Breast epithelium (tissue), 4 donors: ENCODE measurements around the gene RAB14. TPM values are rescaled to one million over a fixed set of nuclear protein-coding genes. Genes with fewer than 3 reads are reported as not detected.
A peak's percentile ranks its signal among the peaks of the same experiment; 100 is the strongest.

Source experiments
- DNase-seq, 2 donors: peaks; one replicate each; pipeline ENCODE4 v3.0.0-alpha.2; 2019; ENCODE audit warnings: low spot score in 2 of 2
- H3K27ac ChIP-seq, 2 donors: fragments of 200-600 bp; sonication (generic) in 1 of 2; one replicate each; pipeline ENCODE4 v1.5.1; 2016 to 2019; ENCODE audit warnings: mild to moderate bottlenecking in 1 of 2
- H3K27me3 ChIP-seq, 2 donors: fragments of 200-600 bp; sonication (generic) in 1 of 2; one replicate each; pipeline versions ENCODE4 v1.5.1 to v1.6.0; 2017 to 2019; ENCODE audit warnings: control low read depth in 1 of 2, mild to moderate bottlenecking in 1 of 2
- H3K36me3 ChIP-seq: fragments of 200-600 bp; one replicate; pipeline ENCODE4 v1.5.1; 2019
- H3K4me1 ChIP-seq, 2 donors: fragments of 200-600 bp; sonication (generic); one replicate each; pipeline ENCODE4 v1.5.1; 2016 to 2019; ENCODE audit warnings: control low read depth in 1 of 2
- H3K4me3 ChIP-seq, 3 donors: fragments of 200-600 bp; sonication (generic); 1 replicate in 2 of 3; 2 replicates in 1 of 3; pipeline ENCODE4 v1.5.1; 2016 to 2019; ENCODE audit warnings: mild to moderate bottlenecking in 3 of 3, moderate library complexity in 2 of 3
- H3K9me3 ChIP-seq, 2 donors: fragments of 200-600 bp; sonication (generic) in 1 of 2; one replicate each; pipeline ENCODE4 v1.5.1; 2016 to 2019; ENCODE audit warnings: control low read depth in 1 of 2
- POLR2A ChIP-seq: fragments of 450-650 bp; IDR thresholded peaks from one replicate; pipeline ENCODE4 v1.6.1; 2016; ENCODE audit warnings: antibody characterized with exemption, mild to moderate bottlenecking, moderate library complexity
- POLR2AphosphoS5 ChIP-seq, 3 donors: sonication (generic); formaldehyde crosslinking; IDR thresholded peaks; one replicate each; pipeline ENCODE4 v1.6.1; 2017; ENCODE audit warnings: antibody characterized with exemption in 3 of 3
- intact Hi-C: fragments of 100-400 bp; cut with DNase I; formaldehyde crosslinking; loops from one replicate; pipeline ENCODE4 v1.15.1; 2023; ENCODE audit warnings: low total_unique reads
- total RNA-seq, 3 donors: library from RNA; depleted of rRNA; stranded (reverse); fragments of >200 nt; gene quantifications; one replicate each; pipeline ENCODE4 v1.1.0, GENCODE V29; 2016
- TF ChIP-seq, protein P1 (sequence below), 3 donors: fragments of 450-650 bp; IDR thresholded peaks; one replicate each; pipeline ENCODE4 v1.5.1; 2016 to 2017; ENCODE audit warnings: antibody characterized with exemption in 3 of 3, mild to moderate bottlenecking in 3 of 3, moderate library complexity in 3 of 3

The RAB14 gene
- total RNA-seq, 3 donors from 2014 or later = 36.5 to 53.1 (median 41.3) TPM

DNA sequence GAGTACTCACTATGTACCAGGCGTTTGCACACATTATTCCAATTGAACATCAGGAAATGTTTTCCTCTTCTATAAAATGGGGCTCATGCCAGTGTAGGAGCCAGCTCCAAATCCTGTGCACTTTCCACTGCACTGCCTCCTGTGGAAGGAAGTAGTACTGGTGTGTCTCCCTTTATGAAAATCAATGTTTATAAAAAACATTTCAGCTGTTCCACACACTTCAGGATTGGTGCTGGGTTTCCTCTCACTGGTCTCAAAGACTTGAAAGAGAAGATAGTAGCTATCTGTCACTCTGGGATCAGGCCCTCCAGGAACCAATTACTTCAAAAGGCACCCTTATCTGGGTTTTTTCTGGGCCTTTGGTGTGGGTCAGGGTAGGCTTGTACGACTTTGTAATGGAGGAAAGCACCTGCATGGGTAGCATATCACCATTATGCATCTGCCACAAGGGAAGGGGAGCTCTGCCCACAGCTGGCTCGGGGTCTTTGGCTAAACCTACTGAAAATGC is 32.5 kb downstream of the RAB14 start:
- TF ChIP-seq, protein P1, sequence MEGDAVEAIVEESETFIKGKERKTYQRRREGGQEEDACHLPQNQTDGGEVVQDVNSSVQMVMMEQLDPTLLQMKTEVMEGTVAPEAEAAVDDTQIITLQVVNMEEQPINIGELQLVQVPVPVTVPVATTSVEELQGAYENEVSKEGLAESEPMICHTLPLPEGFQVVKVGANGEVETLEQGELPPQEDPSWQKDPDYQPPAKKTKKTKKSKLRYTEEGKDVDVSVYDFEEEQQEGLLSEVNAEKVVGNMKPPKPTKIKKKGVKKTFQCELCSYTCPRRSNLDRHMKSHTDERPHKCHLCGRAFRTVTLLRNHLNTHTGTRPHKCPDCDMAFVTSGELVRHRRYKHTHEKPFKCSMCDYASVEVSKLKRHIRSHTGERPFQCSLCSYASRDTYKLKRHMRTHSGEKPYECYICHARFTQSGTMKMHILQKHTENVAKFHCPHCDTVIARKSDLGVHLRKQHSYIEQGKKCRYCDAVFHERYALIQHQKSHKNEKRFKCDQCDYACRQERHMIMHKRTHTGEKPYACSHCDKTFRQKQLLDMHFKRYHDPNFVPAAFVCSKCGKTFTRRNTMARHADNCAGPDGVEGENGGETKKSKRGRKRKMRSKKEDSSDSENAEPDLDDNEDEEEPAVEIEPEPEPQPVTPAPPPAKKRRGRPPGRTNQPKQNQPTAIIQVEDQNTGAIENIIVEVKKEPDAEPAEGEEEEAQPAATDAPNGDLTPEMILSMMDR (IDR thresholded peaks at IDR 0.05) = peak in 2 of 3 donors; percentile 22 to 32
- TF ChIP-seq POLR2AphosphoS5 (IDR thresholded peaks at IDR 0.05) (no peak), POLR2A (no peak)
- H3K9me3 ChIP-seq = no peaks in the 10 kb centered on the region
- H3K27ac ChIP-seq = no peak overlapping the region
- no peaks in the 10 kb centered on the region for H3K27me3 ChIP-seq
- no peak for DNase-seq
- intact Hi-C loops = no loop called here
- no peak overlapping the region for H3K4me3 ChIP-seq
- no peaks in the 10 kb centered on the region for H3K4me1 ChIP-seq
- H3K36me3 ChIP-seq = no peaks in the 10 kb centered on the region

DNA sequence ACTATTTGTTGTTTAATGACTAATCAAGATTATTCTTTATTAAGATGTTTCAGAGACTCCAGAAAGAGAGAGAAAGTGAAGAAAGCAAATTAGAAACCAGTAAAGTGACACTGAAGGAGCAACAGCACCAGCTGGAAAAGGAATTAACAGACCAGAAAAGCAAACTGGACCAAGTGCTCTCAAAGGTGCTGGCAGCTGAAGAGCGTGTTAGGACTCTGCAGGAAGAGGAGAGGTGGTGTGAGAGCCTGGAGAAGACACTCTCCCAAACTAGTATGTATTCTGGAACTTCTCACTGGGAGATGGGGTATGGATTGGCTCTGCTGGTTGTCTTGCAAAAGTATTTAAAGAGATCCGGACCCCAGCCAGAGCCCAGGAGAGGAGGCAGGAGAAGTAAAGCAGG is 33.6 kb downstream of the RAB14 start:
- no peaks in the 10 kb centered on the region for H3K9me3 ChIP-seq
- H3K4me3 ChIP-seq = no peak overlapping the region
- no peaks in the 10 kb centered on the region for H3K27me3 ChIP-seq
- DNase-seq = no peak
- H3K27ac ChIP-seq = no peak overlapping the region
- TF ChIP-seq POLR2A (no peak), POLR2AphosphoS5 (IDR thresholded peaks at IDR 0.05) (no peak)
- TF ChIP-seq, protein P1 (IDR thresholded peaks at IDR 0.05) = no peak
- intact Hi-C loops = no loop called here
- H3K36me3 ChIP-seq = no peaks in the 10 kb centered on the region
- H3K4me1 ChIP-seq = no peaks in the 10 kb centered on the region

DNA sequence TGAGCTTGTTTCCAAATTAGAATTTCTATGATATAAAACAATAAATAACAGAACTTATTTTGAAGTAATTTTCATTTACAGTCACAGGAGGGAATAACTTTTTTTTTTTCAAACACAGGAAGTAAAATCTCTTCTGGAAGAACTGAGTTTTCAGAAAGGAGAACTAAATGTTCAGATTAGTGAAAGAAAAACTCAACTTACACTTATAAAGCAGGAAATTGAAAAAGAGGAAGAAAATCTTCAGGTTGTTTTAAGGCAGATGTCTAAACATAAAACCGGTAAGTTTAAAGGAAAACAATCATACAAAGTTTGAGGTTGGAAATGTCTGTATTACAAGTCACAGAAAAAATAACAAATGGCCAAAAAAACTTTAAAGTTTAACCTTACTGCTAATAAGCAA is 41.6 kb downstream of the RAB14 start:
- Histone ChIP-seq H3K9me3 (no peaks in the 10 kb centered on the region), H3K36me3 (no peaks in the 10 kb centered on the region), H3K4me1 (no peaks in the 10 kb centered on the region), H3K27ac (no peak overlapping the region), H3K27me3 (no peaks in the 10 kb centered on the region), H3K4me3 (no peak overlapping the region)
- TF ChIP-seq, protein P1 (IDR thresholded peaks at IDR 0.05) = no peak
- TF ChIP-seq POLR2A (no peak), POLR2AphosphoS5 (IDR thresholded peaks at IDR 0.05) (no peak)
- intact Hi-C loops = no loop called here
- no peak for DNase-seq

DNA sequence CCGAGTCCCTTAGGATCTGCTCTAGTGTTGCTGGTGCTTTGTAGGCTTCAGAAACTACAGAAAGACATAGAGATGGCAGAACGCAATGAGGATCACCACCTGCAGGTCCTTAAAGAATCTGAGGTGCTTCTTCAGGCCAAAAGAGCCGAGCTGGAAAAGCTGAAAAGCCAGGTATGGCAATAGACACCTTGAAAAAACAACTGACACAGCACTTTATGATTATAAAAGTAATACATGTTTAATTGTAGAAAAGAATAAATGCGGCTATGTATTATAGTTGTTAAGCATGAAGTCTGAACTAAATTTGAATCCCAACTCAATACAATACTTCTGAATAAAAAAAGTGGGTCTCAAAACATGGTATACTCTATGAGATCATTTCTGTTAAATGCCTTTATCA is 43.7 kb downstream of the RAB14 start:
- no peak overlapping the region for H3K4me3 ChIP-seq
- no peaks in the 10 kb centered on the region for H3K4me1 ChIP-seq
- DNase-seq = no peak
- TF ChIP-seq, protein P1 (IDR thresholded peaks at IDR 0.05) = no peak
- no peak for TF ChIP-seq POLR2A
- no peak for TF ChIP-seq POLR2AphosphoS5 (IDR thresholded peaks at IDR 0.05)
- intact Hi-C loops = no loop called here
- H3K27me3 ChIP-seq = no peaks in the 10 kb centered on the region
- H3K27ac ChIP-seq = no peak overlapping the region
- no peaks in the 10 kb centered on the region for H3K36me3 ChIP-seq
- no peaks in the 10 kb centered on the region for H3K9me3 ChIP-seq

DNA sequence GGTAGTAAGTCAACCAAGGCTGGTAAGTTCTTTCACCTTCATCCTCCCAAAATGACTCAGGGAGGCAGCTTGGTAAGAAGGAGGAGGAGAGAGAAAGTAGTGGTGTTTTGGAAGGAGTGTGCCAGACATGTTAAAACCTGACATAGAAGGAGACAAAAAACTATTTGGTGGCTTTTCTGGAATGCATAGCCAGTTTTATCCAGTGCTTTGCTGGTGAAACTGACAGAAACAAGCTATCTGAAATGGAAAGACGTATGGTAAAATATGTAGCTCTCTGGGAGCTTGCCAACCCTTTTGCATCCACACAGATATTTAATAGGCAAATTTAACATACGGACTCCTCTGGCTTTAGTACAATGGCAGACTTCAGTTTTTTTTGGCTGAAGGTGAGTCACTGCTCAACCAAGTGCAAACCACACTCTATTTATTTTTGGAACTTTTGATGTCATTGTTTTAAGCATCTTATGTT is 45.4 kb downstream of the RAB14 start:
- no peak for DNase-seq

More for the DNA sequence above, 45.4 kb downstream of the RAB14 start:
- intact Hi-C loops = no loop called here
- TF ChIP-seq POLR2AphosphoS5 (IDR thresholded peaks at IDR 0.05) (no peak), POLR2A (no peak)
- TF ChIP-seq, protein P1 (IDR thresholded peaks at IDR 0.05) = no peak
- Histone ChIP-seq H3K4me1 (no peaks in the 10 kb centered on the region), H3K4me3 (no peak overlapping the region), H3K36me3 (no peaks in the 10 kb centered on the region), H3K9me3 (no peaks in the 10 kb centered on the region), H3K27me3 (no peaks in the 10 kb centered on the region), H3K27ac (peak overlapping the region; percentile 48 to 52)
